ENCODE results near the gene B3GNT9. TPM values are rescaled to one million over a fixed set of nuclear protein-coding genes. Genes with fewer than 3 reads are reported as not detected.

Gene B3GNT9
- polyA plus RNA-seq (not detected in 2 replicates), polyA minus RNA-seq (0.24 TPM in 1 of 2 replicates, not detected in the other)

GRCh38 chr16:67150833-67151396 lies at the start of gene B3GNT9:
TSS of gene B3GNT9 (minus strand) at chr16:67150998. CDS start at chr16:67150485, 513 bp downstream.
- Histone ChIP-seq H2AFZ (ENCODE audit: low read depth, low read length) (no peak within 1 kb of the TSS), H3K79me2 (replicated peaks; ENCODE audit: insufficient read depth, low read length) (no peaks in the 10 kb centered on the region), H3K27me3 (ENCODE audit: insufficient read depth, low read depth, low read length) (peaks cover 76% of the 10 kb centered on the region), H3K4me2 (ENCODE audit: low read length) (no peak within 1 kb of the TSS), H3K9ac (ENCODE audit: low read length) (no peak within 1 kb of the TSS), H3K4me3 (ENCODE audit: low read length) (peak within 1 kb of the TSS; percentile 43), H3K27ac (ENCODE audit: low read length) (no peak within 1 kb of the TSS), H3K36me3 (ENCODE audit: insufficient read depth, low read length) (peaks cover 4% of the 10 kb centered on the region), H3K9me3 (ENCODE audit: low read length) (peaks cover 3% of the 10 kb centered on the region), H3F3A (ENCODE audit: insufficient read depth, low read length, poor library complexity, severe bottlenecking) (no peaks in the 10 kb centered on the region), H4K20me1 (ENCODE audit: insufficient read depth) (no peaks in the 10 kb centered on the region), H3K9me2 (ENCODE audit: insufficient read depth, low read length) (no peaks in the 10 kb centered on the region)
- TF ChIP-seq EZH2 (IDR thresholded peaks at IDR 0.05; ENCODE audit: borderline replicate concordance, insufficient read depth, low read length, poor library complexity, severe bottlenecking) (peak; percentile 81), SMC3 (conservative IDR thresholded peaks at IDR 0.05; ENCODE audit: poor library complexity) (no peak)

GRCh38 chr16:67200491-67200890 lies 49.7 kb upstream of the B3GNT9 start:
- no peaks in the 10 kb centered on the region for H3K9me3 ChIP-seq (ENCODE audit: low read length)
- H3K36me3 ChIP-seq (ENCODE audit: insufficient read depth, low read length) = no peaks in the 10 kb centered on the region
- no peak overlapping the region for H2AFZ ChIP-seq (ENCODE audit: low read depth, low read length)
- H3K79me2 ChIP-seq (replicated peaks; ENCODE audit: insufficient read depth, low read length) = no peaks in the 10 kb centered on the region
- H4K20me1 ChIP-seq (ENCODE audit: insufficient read depth) = no peaks in the 10 kb centered on the region
- no peak overlapping the region for H3K9ac ChIP-seq (ENCODE audit: low read length)
- H3K4me3 ChIP-seq (ENCODE audit: low read length) = no peak overlapping the region
- no peak overlapping the region for H3K4me2 ChIP-seq (ENCODE audit: low read length)
- no peak for TF ChIP-seq SMC3 (conservative IDR thresholded peaks at IDR 0.05; ENCODE audit: poor library complexity)
- TF ChIP-seq RAD21 (conservative IDR thresholded peaks at IDR 0.05) = no peak
- no peak for TF ChIP-seq REST (IDR thresholded peaks at IDR 0.05; ENCODE audit: borderline replicate concordance)
- TF ChIP-seq TAF1 (IDR thresholded peaks at IDR 0.05; ENCODE audit: low read depth) = no peak
- no peak for TF ChIP-seq EP300 (conservative IDR thresholded peaks at IDR 0.05; ENCODE audit: poor library complexity, severe bottlenecking)
- TF ChIP-seq CTCF (IDR thresholded peaks at IDR 0.05; ENCODE audit: poor library complexity, severe bottlenecking) = no peak
- TF ChIP-seq MXI1 (conservative IDR thresholded peaks at IDR 0.05; ENCODE audit: poor library complexity, severe bottlenecking) = no peak
- TF ChIP-seq EZH2 (IDR thresholded peaks at IDR 0.05; ENCODE audit: borderline replicate concordance, insufficient read depth, low read length, poor library complexity, severe bottlenecking) = no peak
- TF ChIP-seq POLR2AphosphoS5 (IDR thresholded peaks at IDR 0.05) = no peak
- H3K27ac ChIP-seq (ENCODE audit: low read length) = no peak overlapping the region
- H3F3A ChIP-seq (ENCODE audit: insufficient read depth, low read length, poor library complexity, severe bottlenecking) = no peaks in the 10 kb centered on the region
- no peaks in the 10 kb centered on the region for H3K27me3 ChIP-seq (ENCODE audit: insufficient read depth, low read depth, low read length)
- no peaks in the 10 kb centered on the region for H3K9me2 ChIP-seq (ENCODE audit: insufficient read depth, low read length)

Data from neural cell (in vitro differentiated cells).